SJSA1 (cell line): ENCODE data around the gene INO80. TPM values are rescaled to one million over a fixed set of nuclear protein-coding genes. Genes with fewer than 3 reads are reported as not detected.

ENCODE experiments used
- DNase-seq, 2 experiments: peaks; one replicate each; pipeline ENCODE4 v3.0.0-alpha.2; 2015 to 2020; ENCODE audit warnings: low spot score in 2 of 2, low read depth in 1 of 2
- H3K27ac ChIP-seq: fragments of 250-450 bp; sonication (Bioruptor Pico); 2 replicates; pipeline ENCODE4 v1.5.1; 2020; ENCODE audit warnings: mild to moderate bottlenecking, moderate library complexity
- H3K27me3 ChIP-seq: fragments of 250-450 bp; sonication (Bioruptor Pico); replicated peaks from 2 replicates; pipeline ENCODE4 v1.5.1; 2020; ENCODE audit warnings: mild to moderate bottlenecking, moderate library complexity
- H3K36me3 ChIP-seq: fragments of 250-450 bp; sonication (Bioruptor Pico); 2 replicates; pipeline ENCODE4 v1.5.1; 2020; ENCODE audit warnings: mild to moderate bottlenecking
- H3K4me1 ChIP-seq: fragments of 250-450 bp; sonication (Bioruptor Pico); replicated peaks from 2 replicates; pipeline ENCODE4 v1.6.1; 2021; ENCODE audit warnings: mild to moderate bottlenecking
- H3K4me3 ChIP-seq: fragments of 250-450 bp; sonication (Bioruptor Pico); 2 replicates; pipeline ENCODE4 v1.5.1; 2020; ENCODE audit warnings: mild to moderate bottlenecking
- H3K9me3 ChIP-seq: fragments of 250-450 bp; sonication (Bioruptor Pico); replicated peaks from 2 replicates; pipeline ENCODE4 v1.5.1; 2020; ENCODE audit warnings: mild to moderate bottlenecking
- total RNA-seq: library from RNA; depleted of rRNA; stranded (reverse); fragments of >200 nt; shearing (Covaris generic); gene quantifications from 2 replicates; pipeline ENCODE4 v1.2.3, GENCODE V29; 2014

Gene INO80
- total RNA-seq, 1 experiment from 2014 or later, result 25.5 TPM

GRCh38 chr15:40943764-40944365 is 172.2 kb downstream of the INO80 start:
- H3K27ac ChIP-seq, result no peak overlapping the region
- peaks cover 16% of the 10 kb centered on the region for H3K4me1 ChIP-seq
- H3K27me3 ChIP-seq, result no peaks in the 10 kb centered on the region
- peaks cover 3% of the 10 kb centered on the region; the same call in 1 of the 2 replicates for H3K36me3 ChIP-seq
- no peak overlapping the region for H3K4me3 ChIP-seq
- H3K9me3 ChIP-seq, result no peaks in the 10 kb centered on the region
- no peak for DNase-seq

DNA sequence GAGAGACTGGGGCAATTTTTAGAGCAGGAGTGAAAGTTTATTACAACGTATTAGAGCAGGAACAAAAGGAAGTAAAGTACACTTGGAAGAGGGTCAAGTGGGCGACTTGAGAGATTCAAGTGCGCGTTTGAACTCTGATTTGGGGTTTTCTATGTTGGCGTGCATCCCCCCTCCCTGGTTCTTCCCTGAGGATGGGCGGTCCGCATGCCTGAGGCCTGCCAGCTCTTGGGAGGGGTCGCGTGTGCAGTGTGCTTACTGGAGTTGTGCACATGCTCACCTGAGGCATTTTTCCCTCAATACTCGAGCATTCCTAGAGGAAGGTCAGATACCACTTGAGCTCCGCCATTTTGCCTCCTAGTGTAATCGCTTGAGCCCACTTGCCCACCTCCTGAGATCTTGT is 173.2 kb downstream of the INO80 start:
- peaks cover 16% of the 10 kb centered on the region for H3K4me1 ChIP-seq
- peak in 1 of 2 experiments; percentile 32 for DNase-seq
- H3K27me3 ChIP-seq, result no peaks in the 10 kb centered on the region
- peaks cover 3% of the 10 kb centered on the region; the same call in 1 of the 2 replicates for H3K36me3 ChIP-seq
- no peak overlapping the region for H3K4me3 ChIP-seq
- H3K9me3 ChIP-seq, result no peaks in the 10 kb centered on the region
- H3K27ac ChIP-seq, result no peak overlapping the region

GRCh38 chr15:40942337-40942854 is 173.7 kb downstream of the INO80 start:
- DNase-seq, result peak in 1 of 2 experiments; percentile 40
- Histone ChIP-seq H3K36me3 (peaks cover 3% of the 10 kb centered on the region; the same call in 1 of the 2 replicates), H3K9me3 (no peaks in the 10 kb centered on the region), H3K4me3 (peak overlapping the region; percentile 63), H3K27me3 (no peaks in the 10 kb centered on the region), H3K4me1 (peaks cover 16% of the 10 kb centered on the region), H3K27ac (peak overlapping the region; percentile 47; the same call in 1 of the 2 replicates)

DNA sequence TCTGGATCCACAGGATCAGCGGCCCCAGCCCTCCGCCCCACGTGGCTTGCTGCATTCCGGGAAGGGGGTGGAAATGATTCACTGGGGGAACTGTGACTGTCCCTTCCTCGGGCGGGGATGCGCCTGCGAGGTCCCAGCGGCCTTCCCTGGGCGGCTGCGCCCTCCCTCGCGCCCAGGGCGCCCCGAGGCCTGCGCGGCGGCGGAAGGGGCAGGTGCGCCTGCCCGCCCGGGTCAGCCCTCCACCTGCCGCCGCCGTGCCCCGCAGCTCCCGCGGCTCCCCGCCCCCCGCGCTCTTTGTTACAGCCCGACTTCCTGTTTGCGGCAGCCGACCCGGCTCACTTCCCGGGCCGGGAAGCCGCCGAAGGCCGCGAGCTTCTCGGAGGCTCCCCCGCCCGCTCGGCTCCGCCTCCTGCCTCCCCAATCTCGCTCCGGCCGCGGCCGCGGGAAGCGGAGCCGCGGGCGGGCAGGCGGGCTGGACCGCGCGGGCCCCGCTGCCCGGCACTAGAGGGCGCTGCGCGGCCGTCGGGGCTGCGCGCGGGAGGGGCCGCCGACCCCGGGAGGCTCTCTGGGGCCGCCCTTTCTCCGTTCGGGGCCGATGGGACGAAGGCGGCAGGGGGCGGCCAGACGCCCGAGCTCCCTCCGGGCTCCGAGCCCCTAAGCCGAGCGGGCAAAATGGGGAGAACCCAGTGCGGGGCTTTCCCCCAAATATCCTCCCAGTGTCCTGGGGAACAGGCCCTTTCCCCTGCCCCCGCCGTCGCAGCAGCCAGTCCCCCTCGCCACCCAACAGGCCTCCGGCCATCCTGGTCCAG is 174.3 kb downstream of the INO80 start:
- peak overlapping the region; percentile 47 for H3K27ac ChIP-seq
- peaks cover 3% of the 10 kb centered on the region; the same call in 1 of the 2 replicates for H3K36me3 ChIP-seq
- H3K4me3 ChIP-seq, result peak overlapping the region; percentile 63
- H3K27me3 ChIP-seq, result no peaks in the 10 kb centered on the region
- peak; percentile 61 to 77 for DNase-seq
- H3K9me3 ChIP-seq, result no peaks in the 10 kb centered on the region
- H3K4me1 ChIP-seq, result peaks cover 16% of the 10 kb centered on the region

DNA sequence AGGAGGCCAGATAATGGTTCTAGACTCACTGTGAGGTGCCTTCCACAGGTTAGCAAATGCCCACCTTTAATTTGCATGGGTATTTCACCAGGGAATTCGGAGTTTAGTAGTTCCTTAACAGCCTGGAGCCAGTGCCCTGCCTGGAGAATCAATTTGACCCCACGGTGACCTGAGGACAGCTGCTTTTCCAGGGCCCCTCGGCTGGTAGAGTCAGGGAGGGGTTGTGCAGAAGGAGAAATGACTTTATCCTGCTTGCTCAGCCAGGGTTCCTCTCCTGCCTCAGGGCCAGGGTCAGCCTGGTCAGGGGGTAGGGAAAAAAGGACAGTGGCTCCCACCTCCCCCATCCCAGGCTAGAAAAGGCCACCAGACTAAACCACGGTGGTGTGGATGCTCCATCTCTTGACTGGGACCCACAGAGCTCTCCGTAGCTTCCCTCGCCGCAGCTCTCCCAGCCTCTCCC is 175.0 kb downstream of the INO80 start:
- no peak for DNase-seq
- H3K27me3 ChIP-seq, result no peaks in the 10 kb centered on the region
- H3K9me3 ChIP-seq, result no peaks in the 10 kb centered on the region
- peak overlapping the region; percentile 47; the same call in 1 of the 2 replicates for H3K27ac ChIP-seq
- H3K4me3 ChIP-seq, result peak overlapping the region; percentile 63
- peaks cover 3% of the 10 kb centered on the region; the same call in 1 of the 2 replicates for H3K36me3 ChIP-seq
- peaks cover 16% of the 10 kb centered on the region for H3K4me1 ChIP-seq

DNA sequence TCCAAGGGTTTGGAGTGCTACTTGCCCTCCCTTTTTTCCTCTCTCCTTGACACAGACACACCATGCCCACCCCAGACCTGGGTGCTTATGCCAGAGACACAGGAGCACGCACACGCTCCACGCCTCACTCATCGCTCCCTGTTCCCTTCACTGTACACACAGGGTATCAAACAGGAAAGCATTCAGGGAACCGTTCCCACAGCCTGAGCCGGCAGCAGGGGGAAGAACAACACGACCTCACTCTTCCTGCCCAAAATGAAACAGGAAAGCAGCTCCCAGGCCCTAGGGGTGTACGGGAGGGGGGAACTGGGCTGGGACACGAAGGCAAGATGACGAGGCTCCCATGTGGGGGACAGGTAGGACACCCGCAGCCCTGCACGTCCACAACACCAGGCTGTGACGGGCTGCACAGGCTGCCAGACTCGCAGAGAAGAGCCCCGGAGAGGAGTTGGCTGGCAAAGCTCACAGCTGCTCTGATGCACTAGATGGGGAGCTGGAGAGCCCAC is 175.7 kb downstream of the INO80 start:
- Histone ChIP-seq H3K27ac (no peak overlapping the region), H3K4me1 (peaks cover 16% of the 10 kb centered on the region), H3K9me3 (no peaks in the 10 kb centered on the region), H3K4me3 (no peak overlapping the region), H3K27me3 (no peaks in the 10 kb centered on the region; the same call in 1 of the 2 replicates), H3K36me3 (peaks cover 3% of the 10 kb centered on the region; the same call in 1 of the 2 replicates)
- DNase-seq, result no peak

GRCh38 chr15:40938536-40938870 is 177.6 kb downstream of the INO80 start:
- DNase-seq, result no peak
- no peak overlapping the region for H3K27ac ChIP-seq
- no peak overlapping the region for H3K4me3 ChIP-seq
- no peaks in the 10 kb centered on the region; the same call in none of the 2 replicates for H3K27me3 ChIP-seq
- H3K9me3 ChIP-seq, result no peaks in the 10 kb centered on the region
- peaks cover 3% of the 10 kb centered on the region; the same call in 1 of the 2 replicates for H3K36me3 ChIP-seq
- peaks cover 16% of the 10 kb centered on the region for H3K4me1 ChIP-seq

DNA sequence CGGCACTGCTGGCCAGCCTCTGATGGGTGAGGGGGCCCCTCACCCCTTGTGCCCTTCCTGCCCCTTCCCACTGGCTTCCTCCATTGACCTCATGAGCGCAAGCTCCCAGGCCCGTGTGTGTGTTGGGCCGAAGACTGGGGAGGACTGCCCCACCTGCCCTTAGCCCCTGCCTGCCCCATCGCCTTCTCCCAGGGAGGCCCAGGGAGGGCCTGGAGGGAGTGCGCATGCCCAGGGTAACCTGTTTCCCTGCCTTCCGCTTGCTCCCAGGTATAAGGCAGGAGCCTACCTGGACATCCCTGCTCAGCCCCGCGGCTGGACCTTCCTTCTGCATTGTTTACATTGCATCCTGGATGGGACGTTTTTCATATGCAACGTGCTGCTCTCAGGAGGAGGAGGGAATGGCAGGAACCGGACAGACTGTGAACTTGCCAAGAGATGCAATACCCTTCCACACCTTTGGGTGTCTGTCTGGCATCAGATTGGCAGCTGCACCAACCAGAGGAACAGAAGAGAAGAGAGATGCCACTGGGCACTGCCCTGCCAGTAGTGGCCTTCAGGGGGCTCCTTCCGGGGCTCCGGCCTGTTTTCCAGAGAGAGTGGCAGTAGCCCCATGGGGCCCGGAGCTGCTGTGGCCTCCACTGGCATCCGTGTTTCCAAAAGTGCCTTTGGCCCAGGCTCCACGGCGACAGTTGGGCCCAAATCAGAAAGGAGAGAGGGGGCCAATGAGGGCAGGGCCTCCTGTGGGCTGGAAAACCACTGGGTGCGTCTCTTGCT is 178.1 kb downstream of the INO80 start:
- no peak for DNase-seq
- no peaks in the 10 kb centered on the region for H3K9me3 ChIP-seq
- peaks cover 3% of the 10 kb centered on the region; the same call in 1 of the 2 replicates for H3K36me3 ChIP-seq
- peaks cover 16% of the 10 kb centered on the region for H3K4me1 ChIP-seq
- no peak overlapping the region for H3K27ac ChIP-seq
- no peaks in the 10 kb centered on the region; the same call in none of the 2 replicates for H3K27me3 ChIP-seq
- H3K4me3 ChIP-seq, result no peak overlapping the region

DNA sequence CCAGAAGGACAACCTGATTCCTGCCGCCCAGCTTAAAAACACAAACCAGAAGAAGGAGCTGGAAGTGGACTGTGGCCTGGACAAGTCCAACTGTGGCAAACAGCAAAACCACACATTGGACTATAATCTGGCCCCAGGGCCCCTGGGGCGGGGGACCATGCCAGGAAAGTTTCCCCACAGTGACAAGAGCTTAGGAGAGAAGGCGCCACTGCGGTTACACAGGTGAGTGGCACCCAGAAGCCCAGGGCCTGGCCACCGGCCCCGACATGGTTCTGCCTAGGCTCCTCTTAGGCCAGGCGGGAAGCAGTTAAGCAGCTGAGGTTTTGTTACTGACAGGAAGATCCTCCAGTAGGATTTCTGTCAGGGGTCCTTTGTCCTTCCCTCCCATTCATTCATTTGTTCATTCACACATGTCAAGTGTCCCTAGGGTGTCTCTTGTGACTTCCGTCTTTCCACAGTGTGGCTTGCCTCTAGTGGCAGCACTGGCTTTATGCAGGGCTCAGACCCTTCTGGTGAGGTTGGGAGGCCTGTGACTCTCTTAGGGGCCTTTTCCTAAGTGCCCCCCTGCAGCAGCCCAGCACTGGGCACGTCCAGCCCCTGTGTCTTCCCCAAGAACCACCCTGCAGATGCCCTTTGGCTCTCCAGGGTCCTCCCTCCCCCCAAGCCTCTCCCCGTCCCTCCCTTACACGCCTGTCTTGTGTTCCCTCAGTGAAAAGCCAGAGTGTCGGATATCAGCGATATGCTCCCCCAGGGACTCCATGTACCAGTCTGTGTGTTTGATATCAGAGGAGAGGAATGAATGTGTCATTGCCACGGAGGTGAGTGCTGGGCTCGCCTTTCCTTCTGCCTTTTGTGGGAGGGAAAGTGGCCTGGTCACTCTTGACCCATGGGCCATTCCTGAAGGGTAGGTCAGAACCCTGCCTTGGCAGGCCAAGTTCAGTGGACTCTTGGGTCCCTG is 179.1 kb downstream of the INO80 start:
- H3K27me3 ChIP-seq, result peaks cover 9% of the 10 kb centered on the region
- no peak for DNase-seq
- H3K9me3 ChIP-seq, result no peaks in the 10 kb centered on the region
- no peak overlapping the region for H3K27ac ChIP-seq
- peaks cover 10% of the 10 kb centered on the region for H3K4me1 ChIP-seq
- H3K4me3 ChIP-seq, result no peak overlapping the region
- H3K36me3 ChIP-seq, result peaks cover 3% of the 10 kb centered on the region; the same call in 1 of the 2 replicates

- H3K9me3 ChIP-seq, result no peaks in the 10 kb centered on the region
- no peaks in the 10 kb centered on the region for H3K36me3 ChIP-seq
- DNase-seq, result no peak
- peaks cover 16% of the 10 kb centered on the region for H3K27me3 ChIP-seq
- H3K4me1 ChIP-seq, result peaks cover 3% of the 10 kb centered on the region
- no peak overlapping the region for H3K27ac ChIP-seq
- H3K4me3 ChIP-seq, result no peak overlapping the region
Observed at GRCh38 chr15:40936234-40936708, 179.8 kb downstream of the INO80 start.

- H3K36me3 ChIP-seq, result no peaks in the 10 kb centered on the region
- H3K4me3 ChIP-seq, result no peak overlapping the region
- no peaks in the 10 kb centered on the region for H3K9me3 ChIP-seq
- DNase-seq, result no peak
- H3K27ac ChIP-seq, result no peak overlapping the region
- peaks cover 14% of the 10 kb centered on the region for H3K4me1 ChIP-seq
- peaks cover 34% of the 10 kb centered on the region for H3K27me3 ChIP-seq
Observed at GRCh38 chr15:40934457-40934856, 181.6 kb downstream of the INO80 start.

DNA sequence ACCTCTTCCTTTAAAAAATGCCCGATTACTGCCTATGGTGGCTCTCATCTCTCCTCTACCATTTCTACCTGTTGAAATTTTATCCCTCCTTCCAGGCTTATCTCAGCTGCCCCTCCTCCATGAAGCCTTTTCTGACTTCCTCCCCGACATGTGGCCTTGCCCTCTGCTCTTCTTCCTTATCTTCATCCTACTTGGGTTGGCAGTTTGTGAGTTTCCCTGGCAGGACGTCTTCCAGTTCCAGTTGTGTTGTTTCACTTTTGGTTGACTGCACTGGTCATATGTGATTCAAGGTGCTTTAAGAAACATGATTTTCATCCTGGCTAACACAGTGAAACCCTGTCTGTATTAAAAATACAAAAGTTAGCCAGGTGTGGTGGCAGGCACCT is 182.6 kb downstream of the INO80 start:
- Histone ChIP-seq H3K9me3 (no peaks in the 10 kb centered on the region), H3K4me3 (no peak overlapping the region), H3K4me1 (peaks cover 24% of the 10 kb centered on the region), H3K27ac (no peak overlapping the region), H3K36me3 (no peaks in the 10 kb centered on the region), H3K27me3 (peaks cover 44% of the 10 kb centered on the region)
- DNase-seq, result no peak
